K562 (cell line): ENCODE measurements around the gene DIP2C. TPM values are rescaled to one million over a fixed set of nuclear protein-coding genes. Genes with fewer than 3 reads are reported as not detected.

Experiments
- ATAC-seq: fragments of 200-7000 bp; cut with Tn5 transposase; 3 replicates; pipeline ENCODE4 v1.9.1; 2020; ENCODE audit warnings: moderate library complexity
- BruUV-seq: library from RNA; stranded (reverse); fragments of 400-500 nt; replicated peaks from 2 replicates; lab custom pipeline; 2021; lab: Mats Ljungman, UMichigan
- CTCF ChIA-PET: fragments of 300-600 bp; formaldehyde crosslinking; extraction: SDS; loops from one replicate; lab custom pipeline; 2021; ENCODE audit warnings: low intra/inter-chr PET ratio; lab: Yijun Ruan, JAX
- POLR2A ChIA-PET: fragments of 300-600, 350-650 bp; sonication (Branson Sonifier 250); formaldehyde crosslinking; extraction: SDS; loops from one replicate; lab custom pipeline; 2021; ENCODE audit warnings: antibody characterized with exemption, inconsistent platforms; lab: Yijun Ruan, JAX
- DNase-seq, 4 experiments: peaks; one replicate each; pipeline versions ENCODE4 v3.0.0 to v3.0.0-alpha.2; 2011 to 2018; ENCODE audit warnings: low spot score in 3 of 4, mixed read lengths in 3 of 4; ENCODE audit errors: extremely low read depth in 1 of 4
- FAIRE-seq: peaks from 2 replicates; lab custom pipeline; 2011; peaks lifted over from hg19 to GRCh38; lab: Jason Lieb, UNC
- H2AFZ ChIP-seq: 2 replicates; pipeline ENCODE4 v1.6.0; 2011; ENCODE audit warnings: low read depth, low read length, control low read depth, inconsistent platforms
- H3K27ac ChIP-seq: fragments of 200-600 bp; 3 replicates; pipeline ENCODE4 v1.8.0; 2011; ENCODE audit warnings: low read depth, mild to moderate bottlenecking, control low read depth, inconsistent platforms, low read length, moderate library complexity, mixed read lengths; ENCODE audit errors: extremely low read depth
- H3K27me3 ChIP-seq, 2 experiments: fragments of 300-600 bp in 1 of 2; 2 replicates in 1 of 2; 3 replicates in 1 of 2; pipeline versions ENCODE4 v1.6.0 to v1.8.0; 2011; ENCODE audit warnings: inconsistent platforms in 2 of 2, low read length in 2 of 2, mild to moderate bottlenecking in 1 of 2, mixed read lengths in 1 of 2, moderate library complexity in 1 of 2; ENCODE audit not compliant: control insufficient read depth in 2 of 2, insufficient read depth in 2 of 2
- H3K36me3 ChIP-seq: fragments of 300-600 bp; 3 replicates; pipeline ENCODE4 v1.8.0; 2011; ENCODE audit warnings: mild to moderate bottlenecking, low read length, inconsistent platforms; ENCODE audit not compliant: control insufficient read depth, insufficient read depth
- H3K4me1 ChIP-seq, 2 experiments: fragments of 200-600 bp in 1 of 2; replicated peaks in 1 of 2; 2 replicates in 1 of 2; 3 replicates in 1 of 2; pipeline versions ENCODE4 v1.5.1 to v1.8.0; 2011; ENCODE audit warnings: inconsistent platforms in 2 of 2, low read length in 2 of 2, mild to moderate bottlenecking in 1 of 2, mixed read lengths in 1 of 2, moderate library complexity in 1 of 2; ENCODE audit not compliant: control insufficient read depth in 2 of 2, insufficient read depth in 2 of 2
- H3K4me2 ChIP-seq: 2 replicates; pipeline ENCODE4 v1.6.1; 2011; ENCODE audit warnings: low read length, control low read depth, inconsistent platforms, mixed read lengths; ENCODE audit not compliant: insufficient read depth
- H3K4me3 ChIP-seq: fragments of 200-600 bp; sonication (generic), shearing (Covaris generic); 2 replicates; pipeline ENCODE4 v1.5.1; 2016; ENCODE audit warnings: control low read depth, inconsistent platforms
- H3K79me2 ChIP-seq: fragments of 200-600 bp; 3 replicates; pipeline ENCODE4 v1.8.0; 2011; ENCODE audit warnings: low read length, inconsistent platforms; ENCODE audit not compliant: control insufficient read depth, insufficient read depth
- H3K9ac ChIP-seq, 2 experiments: 2 replicates each; pipeline versions ENCODE4 v1.6.0 to v1.6.1; 2011; ENCODE audit warnings: low read depth in 2 of 2, low read length in 2 of 2, control low read depth in 1 of 2, inconsistent platforms in 1 of 2, mild to moderate bottlenecking in 1 of 2, mixed read lengths in 1 of 2; ENCODE audit not compliant: insufficient read depth in 1 of 2
- H3K9me1 ChIP-seq: one replicate; pipeline ENCODE4 v1.6.0; 2011; ENCODE audit warnings: inconsistent platforms, mild to moderate bottlenecking, low read length, moderate library complexity; ENCODE audit not compliant: control insufficient read depth, insufficient read depth
- H3K9me3 ChIP-seq: replicated peaks from 2 replicates; pipeline ENCODE4 v1.5.1; 2011; ENCODE audit warnings: low read depth, low read length, inconsistent platforms; ENCODE audit not compliant: control insufficient read depth, insufficient read depth
- H4K20me1 ChIP-seq: replicated peaks from 2 replicates; pipeline ENCODE4 v1.6.1; 2011; ENCODE audit warnings: low read length, inconsistent platforms, mixed read lengths; ENCODE audit not compliant: control insufficient read depth, insufficient read depth
- CCAR2 ChIP-seq: fragments of 200-400 bp; formaldehyde crosslinking; IDR thresholded peaks from 2 replicates; pipeline ENCODE4 v1.6.1; 2017; ENCODE audit warnings: mild to moderate bottlenecking, low read depth, low read length
- E4F1 ChIP-seq: fragments of 250-450 bp; sonication (Bioruptor Pico); IDR thresholded peaks from 2 replicates; pipeline ENCODE4 v1.5.0; 2021; ENCODE audit warnings: mild to moderate bottlenecking, borderline replicate concordance
- PCBP2 ChIP-seq: fragments of 200-400 bp; formaldehyde crosslinking; IDR thresholded peaks from 2 replicates; pipeline ENCODE4 v1.6.1; 2018; ENCODE audit warnings: low read length, low read depth, mild to moderate bottlenecking, moderate library complexity; ENCODE audit not compliant: poor library complexity, severe bottlenecking
- SRSF1 ChIP-seq: fragments of 200-400 bp; formaldehyde crosslinking; IDR thresholded peaks from 2 replicates; pipeline ENCODE4 v1.6.1; 2017; ENCODE audit warnings: mild to moderate bottlenecking, low read depth, low read length, moderate library complexity
- STAT6 ChIP-seq: sonication (generic); formaldehyde crosslinking; IDR thresholded peaks from 2 replicates; pipeline ENCODE4 v1.8.1; 2023; ENCODE audit warnings: mild to moderate bottlenecking, missing genetic modification reagents
- ZBTB49 ChIP-seq: sonication (generic); formaldehyde crosslinking; IDR thresholded peaks from 2 replicates; pipeline ENCODE4 v1.8.0; 2022; ENCODE audit warnings: missing genetic modification reagents, mild to moderate bottlenecking, borderline replicate concordance
- ZC3H4 ChIP-seq: sonication (generic); formaldehyde crosslinking; IDR thresholded peaks from 2 replicates; pipeline ENCODE4 v1.9.0; 2021; ENCODE audit warnings: missing genetic modification reagents, borderline replicate concordance
- ZKSCAN3 ChIP-seq: fragments of 250-450 bp; sonication (Bioruptor Pico); IDR thresholded peaks from 2 replicates; pipeline ENCODE4 v1.4.0; 2020
- WGBS: fragments of 100-300 bp; shearing (Covaris generic); methylation state at CpG from one replicate; pipeline ENCODE4 v1.1.6; 2016; ENCODE audit warnings: low coverage, mixed read lengths; ENCODE audit not compliant: insufficient coverage; ENCODE audit errors: missing lambda C conversion rate; 5-methylcytosine and 5-hydroxymethylcytosine counted together
- in situ Hi-C: fragments of 300-500 bp; cut with MboI; formaldehyde crosslinking; loops from 4 replicates; pipeline ENCODE4 v1.15.0; 2018; ENCODE audit warnings: inconsistent platforms, mixed read lengths
- intact Hi-C: fragments of 100-400 bp; cut with micrococcal nuclease; formaldehyde crosslinking; loops from 2 replicates; pipeline ENCODE4 v1.14.2; 2022
- polyA plus RNA-seq, 8 experiments: library from polyadenylated mRNA; depleted of rRNA in 4 of 8; stranded (reverse) in 5 of 8; unstranded in 3 of 8; fragments of >200 nt; fragmentation: Nextera tagmentation in 2 of 8; fragmentation: Illumina TruSeq in 1 of 8; extraction: Ambion mirVana in 2 of 8; extraction: Trizol in 1 of 8; gene quantifications; 2 replicates each; pipeline versions ENCODE4 v1.2.1 to v1.2.3, GENCODE V29; 2011 to 2014; ENCODE audit warnings: inconsistent platforms in 1 of 8, missing spikeins in 1 of 8
- total RNA-seq, 7 experiments: library from RNA; depleted of rRNA in 6 of 7; stranded (reverse); fragments of >200 nt in 6 of 7; fragmentation: Illumina TruSeq in 2 of 7; extraction: Trizol in 2 of 7; gene quantifications; 2 replicates each; pipeline versions ENCODE4 v1.2.1 to v1.2.3, GENCODE V29; 2011 to 2021; ENCODE audit warnings: low replicate concordance in 1 of 7

Gene DIP2C
- total and polyA plus RNA-seq, 9 of the 15 experiments (the other 6 are each of a cell fraction or from before 2014, with no cell fraction given), result 0.01 TPM; not detected in 8

GRCh38 chr10:437698-438490 is 251.6 kb downstream of the DIP2C start:
- H3K79me2 ChIP-seq, result no peaks in the 10 kb centered on the region
- ChIA-PET CTCF (no interaction called here), POLR2A (interaction anchor here (1.7 kb wide), 1 partner anchor 22 kb away, joined by 4 read pairs; no protein-coding TSS in a partner anchor)
- no peaks in the 10 kb centered on the region for H3K36me3 ChIP-seq
- H3K27ac ChIP-seq, result no peak overlapping the region
- no TSS peak for BruUV-seq
- no peaks in the 10 kb centered on the region for H4K20me1 ChIP-seq
- TF ChIP-seq SRSF1 (no peak), E4F1 (no peak), STAT6 (CRISPR knock-in tag) (no peak), ZKSCAN3 (CRISPR knock-in tag) (no peak), ZBTB49 (CRISPR knock-in tag) (no peak), PCBP2 (no peak), ZC3H4 (no peak), CCAR2 (no peak)
- no peak for FAIRE-seq
- no peaks in the 10 kb centered on the region for H3K9me3 ChIP-seq
- intact Hi-C loops, result no loop called here
- H3K9me1 ChIP-seq, result no peaks in the 10 kb centered on the region
- H3K4me1 ChIP-seq, result no peaks in the 10 kb centered on the region; a peak in 1 of 5 replicates
- no peak overlapping the region for H3K4me2 ChIP-seq
- 0% methylated on average over 3 of the region's 3 CpGs for WGBS
- no peak overlapping the region for H3K9ac ChIP-seq
- H3K27me3 ChIP-seq, result peaks cover 4 to 22% of the 10 kb centered on the region in 2 experiments; a peak in 3 of 5 replicates
- H2AFZ ChIP-seq, result no peak overlapping the region
- no peak overlapping the region for H3K4me3 ChIP-seq
- DNase-seq, result no peak
- in situ Hi-C loops, result no loop called here
- no peak for ATAC-seq
